Panc1 (cell line): ENCODE results near the gene AGA. TPM values are rescaled to one million over a fixed set of nuclear protein-coding genes. Genes with fewer than 3 reads are reported as not detected.

Source experiments
- ATAC-seq: fragments of 200-7000 bp; cut with Tn5 transposase; 2 replicates; pipeline ENCODE4 v1.9.1; 2020; ENCODE audit warnings: mild to moderate bottlenecking, moderate library complexity
- BruUV-seq: library from RNA; stranded (reverse); fragments of 400-500 nt; replicated peaks from 2 replicates; lab custom pipeline; 2021; lab: Mats Ljungman, UMichigan
- CTCF ChIA-PET: fragments of 300-600 bp; sonication (Branson Sonifier 250); formaldehyde crosslinking; loops from one replicate; lab custom pipeline; 2022; ENCODE audit warnings: antibody characterized with exemption; lab: Charles Lee
- POLR2A ChIA-PET: fragments of 300-600 bp; sonication (Branson Sonifier 250); formaldehyde crosslinking; loops from one replicate; lab custom pipeline; 2022; ENCODE audit warnings: antibody characterized with exemption; lab: Charles Lee
- DNase-seq: peaks from one replicate; pipeline ENCODE4 v3.0.0-alpha.2; 2010; ENCODE audit warnings: low read depth, low spot score
- H3K27ac ChIP-seq: 2 replicates; pipeline ENCODE4 v1.5.1; 2011; ENCODE audit warnings: mild to moderate bottlenecking, low read length, inconsistent platforms
- H3K27me3 ChIP-seq: fragments of 200-500 bp; sonication (Bioruptor generic); 2 replicates; pipeline ENCODE4 v1.6.0; 2014; ENCODE audit warnings: low read length, inconsistent platforms; ENCODE audit not compliant: control insufficient read depth, insufficient read depth
- H3K36me3 ChIP-seq: fragments of 200-500 bp; sonication (Bioruptor generic); 2 replicates; pipeline ENCODE4 v1.5.1; 2014; ENCODE audit warnings: inconsistent platforms, mild to moderate bottlenecking, low read length, moderate library complexity; ENCODE audit not compliant: control insufficient read depth, insufficient read depth
- H3K4me1 ChIP-seq: 2 replicates; pipeline ENCODE4 v1.5.1; 2011; ENCODE audit warnings: inconsistent platforms, mild to moderate bottlenecking, low read length, moderate library complexity; ENCODE audit not compliant: control insufficient read depth, insufficient read depth
- H3K4me3 ChIP-seq, 2 experiments: 2 replicates each; pipeline ENCODE4 v1.5.1; 2011 to 2012; ENCODE audit warnings: low read depth in 2 of 2, low read length in 2 of 2, mild to moderate bottlenecking in 2 of 2, inconsistent platforms in 1 of 2, moderate library complexity in 1 of 2
- H3K9me3 ChIP-seq: fragments of 200-500 bp; sonication (Bioruptor generic); 2 replicates; pipeline ENCODE4 v1.5.1; 2014; ENCODE audit warnings: low read depth, mild to moderate bottlenecking, inconsistent platforms, low read length, moderate library complexity; ENCODE audit not compliant: control insufficient read depth, insufficient read depth
- CTCF ChIP-seq: fragments of 450-650 bp; IDR thresholded peaks from 2 replicates; pipeline ENCODE4 v1.5.1; 2017; ENCODE audit warnings: mild to moderate bottlenecking
- POLR2AphosphoS5 ChIP-seq: IDR thresholded peaks from 2 replicates; pipeline ENCODE4 v1.6.1; 2012; ENCODE audit warnings: mild to moderate bottlenecking, low read depth, low read length, moderate library complexity
- REST ChIP-seq, 2 experiments: IDR thresholded peaks; 2 replicates each; pipeline ENCODE4 v1.6.1; 2011 to 2012; ENCODE audit warnings: low read depth in 2 of 2, control low read depth in 1 of 2, low read length in 1 of 2, mild to moderate bottlenecking in 1 of 2, moderate library complexity in 1 of 2; ENCODE audit not compliant: insufficient read depth in 1 of 2
- SIN3A ChIP-seq: IDR thresholded peaks from 2 replicates; pipeline ENCODE4 v1.6.1; 2012; ENCODE audit warnings: low read depth, mild to moderate bottlenecking, low read length, moderate library complexity, borderline replicate concordance; ENCODE audit not compliant: insufficient read depth
- TCF7L2 ChIP-seq: IDR thresholded peaks from 2 replicates; pipeline ENCODE4 v1.6.1; 2011; ENCODE audit warnings: mild to moderate bottlenecking, low read depth, low read length, inconsistent platforms
- in situ Hi-C: cut with HindIII; loops from 2 replicates; pipeline ENCODE4 v1.10.0; 2016; ENCODE audit warnings: low sequenced_read_pairs, low pct_unique_long_range_greater_than_20kb
- intact Hi-C: fragments of 100-400 bp; cut with micrococcal nuclease; formaldehyde crosslinking; loops from one replicate; pipeline ENCODE4 v1.10.0; 2022; ENCODE audit not compliant: unreplicated experiment
- total RNA-seq: library from RNA; stranded (reverse); gene quantifications from one replicate; pipeline ENCODE4 v1.2.1, GENCODE V29; 2021; ENCODE audit not compliant: unreplicated experiment

AGA gene
- total RNA-seq, 1 experiment from 2014 or later = 15.4 TPM

DNA sequence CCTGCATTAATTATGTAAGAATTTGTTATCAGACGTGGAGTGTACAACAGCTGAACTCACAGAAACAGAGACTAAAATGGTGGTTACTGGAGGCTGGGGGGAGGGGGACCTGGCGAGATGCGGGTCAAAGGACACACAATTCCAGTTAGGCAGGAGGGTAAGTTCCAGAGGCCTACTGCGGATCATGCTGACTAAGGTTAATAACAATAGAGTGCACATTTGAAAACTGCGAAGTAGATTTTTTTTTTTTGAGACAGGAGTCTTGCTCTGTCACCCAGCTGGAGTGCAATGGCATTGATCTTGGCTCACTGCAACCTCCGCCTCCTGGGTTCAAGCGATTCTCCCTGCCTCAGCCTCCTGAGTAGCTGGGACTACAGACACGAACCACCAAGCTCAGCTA lies 7.6 kb downstream of the AGA start:
- Histone ChIP-seq H3K4me3 (no peak overlapping the region), H3K4me1 (no peaks in the 10 kb centered on the region), H3K9me3 (no peaks in the 10 kb centered on the region), H3K36me3 (no peaks in the 10 kb centered on the region), H3K27ac (no peak overlapping the region), H3K27me3 (no peaks in the 10 kb centered on the region)
- intact Hi-C loops (no loop called here), in situ Hi-C loops (no loop called here)
- DNase-seq (no peak), ATAC-seq (no peak)
- POLR2A ChIA-PET = no interaction called here
- no peak for TF ChIP-seq POLR2AphosphoS5
- no peak for TF ChIP-seq REST (IDR thresholded peaks at IDR 0.05; ENCODE audit: insufficient read depth in 1 of 2, low read depth in 2 of 2, low read length in 1 of 2)
- no peak for TF ChIP-seq SIN3A
- no peak for TF ChIP-seq CTCF
- no peak for TF ChIP-seq TCF7L2
- no TSS peak for BruUV-seq
- CTCF ChIA-PET = no interaction called here

GRCh38 chr4:177427192-177427591 lies 15.0 kb downstream of the AGA start:
- Histone ChIP-seq H3K27ac (no peak overlapping the region), H3K9me3 (no peaks in the 10 kb centered on the region), H3K4me3 (no peak overlapping the region), H3K36me3 (no peaks in the 10 kb centered on the region), H3K27me3 (no peaks in the 10 kb centered on the region), H3K4me1 (no peaks in the 10 kb centered on the region)
- ChIA-PET CTCF (no interaction called here), POLR2A (no interaction called here)
- BruUV-seq = no TSS peak
- in situ Hi-C loops = no loop called here
- intact Hi-C loops = no loop called here
- TF ChIP-seq POLR2AphosphoS5 = no peak
- TF ChIP-seq REST (IDR thresholded peaks at IDR 0.05; ENCODE audit: insufficient read depth in 1 of 2, low read depth in 2 of 2, low read length in 1 of 2) = no peak
- TF ChIP-seq TCF7L2 = no peak
- TF ChIP-seq CTCF = no peak
- TF ChIP-seq SIN3A = no peak
- no peak for DNase-seq
- ATAC-seq = no peak
